Tibial nerve (tissue), 4 donors: ENCODE measurements around the gene SLC6A8.

Source experiments
- CTCF ChIP-seq, 5 experiments: fragments of 200-600 bp in 3 of 5; fragments of 450-650 bp in 2 of 5; sonication (generic) in 3 of 5; IDR thresholded peaks; one replicate each; pipeline ENCODE4 v1.5.1; 2016 to 2019; ENCODE audit warnings: antibody characterized with exemption in 5 of 5, mild to moderate bottlenecking in 3 of 5, moderate library complexity in 2 of 5
- EP300 ChIP-seq, 2 donors: sonication (generic); formaldehyde crosslinking; IDR thresholded peaks; one replicate each; pipeline ENCODE4 v1.6.1; 2017; ENCODE audit warnings: antibody characterized with exemption in 2 of 2, mild to moderate bottlenecking in 1 of 2
- POLR2A ChIP-seq, 2 donors: fragments of 450-650 bp; IDR thresholded peaks; one replicate each; pipeline ENCODE4 v1.6.1; 2017; ENCODE audit warnings: antibody characterized with exemption in 2 of 2, mild to moderate bottlenecking in 2 of 2, moderate library complexity in 2 of 2

DNA sequence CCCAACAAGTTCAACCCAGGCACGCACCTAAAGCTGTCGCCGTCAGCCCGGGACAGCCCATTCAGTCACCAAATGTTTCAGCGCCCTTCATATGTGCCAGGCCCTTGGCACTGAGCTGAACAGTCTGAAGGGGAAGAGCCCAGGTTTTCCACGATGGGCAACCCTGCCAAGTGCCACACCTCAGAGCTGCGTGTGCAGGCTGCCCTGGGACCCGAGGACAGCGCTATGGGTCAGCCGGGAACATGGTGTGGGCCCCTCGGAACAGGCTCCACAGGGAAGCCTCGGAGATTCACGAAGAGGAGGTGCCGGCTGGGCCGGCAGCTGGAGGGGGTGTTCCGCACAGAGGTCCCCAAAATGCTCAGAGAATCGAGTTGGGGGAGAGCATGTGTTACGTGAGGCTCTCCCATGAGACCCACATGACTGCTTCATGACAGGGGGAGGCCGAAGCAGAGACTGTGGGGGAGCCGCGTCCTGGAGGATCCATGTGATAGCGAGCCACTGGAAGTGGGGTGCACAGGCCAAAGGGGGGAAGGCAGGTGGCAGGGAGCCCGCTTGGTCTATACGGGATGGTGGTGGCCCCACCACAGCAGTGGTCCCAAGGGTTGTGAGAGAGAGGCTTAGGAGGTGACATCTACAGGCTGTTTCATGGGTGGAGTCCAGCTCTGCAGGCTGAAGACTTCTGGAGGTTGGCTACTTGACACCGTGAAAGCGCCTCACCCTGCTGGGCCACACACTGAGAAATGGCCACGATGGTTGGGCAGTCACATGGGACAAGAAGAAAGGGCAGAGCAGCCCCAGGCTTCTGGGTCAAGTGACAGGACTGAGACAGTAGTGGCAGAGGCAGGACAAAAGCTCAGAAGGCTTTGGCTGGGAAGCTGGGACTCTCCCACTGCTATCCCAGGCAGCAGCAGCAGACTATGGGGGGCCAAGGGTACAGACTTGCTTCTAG lies 22.3 kb downstream of the SLC6A8 start:
- no peak for TF ChIP-seq CTCF (IDR thresholded peaks at IDR 0.05)
- TF ChIP-seq POLR2A (IDR thresholded peaks at IDR 0.05): no peak
- no peak for TF ChIP-seq EP300 (IDR thresholded peaks at IDR 0.05)
